K562 (cell line): ENCODE results near the gene LARP4B. TPM values are rescaled to one million over a fixed set of nuclear protein-coding genes. Genes with fewer than 3 reads are reported as not detected.

ENCODE experiments used
- ATAC-seq: fragments of 200-7000 bp; cut with Tn5 transposase; 3 replicates; pipeline ENCODE4 v1.9.1; 2020; ENCODE audit warnings: moderate library complexity
- BruUV-seq: library from RNA; stranded (reverse); fragments of 400-500 nt; replicated peaks from 2 replicates; lab custom pipeline; 2021; lab: Mats Ljungman, UMichigan
- CTCF ChIA-PET: fragments of 300-600 bp; formaldehyde crosslinking; extraction: SDS; loops from one replicate; lab custom pipeline; 2021; ENCODE audit warnings: low intra/inter-chr PET ratio; lab: Yijun Ruan, JAX
- POLR2A ChIA-PET: fragments of 300-600, 350-650 bp; sonication (Branson Sonifier 250); formaldehyde crosslinking; extraction: SDS; loops from one replicate; lab custom pipeline; 2021; ENCODE audit warnings: antibody characterized with exemption, inconsistent platforms; lab: Yijun Ruan, JAX
- DNase-seq, 4 experiments: peaks; one replicate each; pipeline versions ENCODE4 v3.0.0 to v3.0.0-alpha.2; 2011 to 2018; ENCODE audit warnings: low spot score in 3 of 4, mixed read lengths in 3 of 4; ENCODE audit errors: extremely low read depth in 1 of 4
- FAIRE-seq: peaks from 2 replicates; lab custom pipeline; 2011; peaks lifted over from hg19 to GRCh38; lab: Jason Lieb, UNC
- H2AFZ ChIP-seq: 2 replicates; pipeline ENCODE4 v1.6.0; 2011; ENCODE audit warnings: low read depth, low read length, control low read depth, inconsistent platforms
- H3K27ac ChIP-seq: fragments of 200-600 bp; 3 replicates; pipeline ENCODE4 v1.8.0; 2011; ENCODE audit warnings: low read depth, mild to moderate bottlenecking, control low read depth, inconsistent platforms, low read length, moderate library complexity, mixed read lengths; ENCODE audit errors: extremely low read depth
- H3K27me3 ChIP-seq, 2 experiments: fragments of 300-600 bp in 1 of 2; 2 replicates in 1 of 2; 3 replicates in 1 of 2; pipeline versions ENCODE4 v1.6.0 to v1.8.0; 2011; ENCODE audit warnings: inconsistent platforms in 2 of 2, low read length in 2 of 2, mild to moderate bottlenecking in 1 of 2, mixed read lengths in 1 of 2, moderate library complexity in 1 of 2; ENCODE audit not compliant: control insufficient read depth in 2 of 2, insufficient read depth in 2 of 2
- H3K36me3 ChIP-seq: fragments of 300-600 bp; 3 replicates; pipeline ENCODE4 v1.8.0; 2011; ENCODE audit warnings: mild to moderate bottlenecking, low read length, inconsistent platforms; ENCODE audit not compliant: control insufficient read depth, insufficient read depth
- H3K4me1 ChIP-seq, 2 experiments: fragments of 200-600 bp in 1 of 2; replicated peaks in 1 of 2; 2 replicates in 1 of 2; 3 replicates in 1 of 2; pipeline versions ENCODE4 v1.5.1 to v1.8.0; 2011; ENCODE audit warnings: inconsistent platforms in 2 of 2, low read length in 2 of 2, mild to moderate bottlenecking in 1 of 2, mixed read lengths in 1 of 2, moderate library complexity in 1 of 2; ENCODE audit not compliant: control insufficient read depth in 2 of 2, insufficient read depth in 2 of 2
- H3K4me2 ChIP-seq: 2 replicates; pipeline ENCODE4 v1.6.1; 2011; ENCODE audit warnings: low read length, control low read depth, inconsistent platforms, mixed read lengths; ENCODE audit not compliant: insufficient read depth
- H3K4me3 ChIP-seq: fragments of 200-600 bp; sonication (generic), shearing (Covaris generic); 2 replicates; pipeline ENCODE4 v1.5.1; 2016; ENCODE audit warnings: control low read depth, inconsistent platforms
- H3K79me2 ChIP-seq: fragments of 200-600 bp; 3 replicates; pipeline ENCODE4 v1.8.0; 2011; ENCODE audit warnings: low read length, inconsistent platforms; ENCODE audit not compliant: control insufficient read depth, insufficient read depth
- H3K9ac ChIP-seq, 2 experiments: 2 replicates each; pipeline versions ENCODE4 v1.6.0 to v1.6.1; 2011; ENCODE audit warnings: low read depth in 2 of 2, low read length in 2 of 2, control low read depth in 1 of 2, inconsistent platforms in 1 of 2, mild to moderate bottlenecking in 1 of 2, mixed read lengths in 1 of 2; ENCODE audit not compliant: insufficient read depth in 1 of 2
- H3K9me1 ChIP-seq: one replicate; pipeline ENCODE4 v1.6.0; 2011; ENCODE audit warnings: inconsistent platforms, mild to moderate bottlenecking, low read length, moderate library complexity; ENCODE audit not compliant: control insufficient read depth, insufficient read depth
- H3K9me3 ChIP-seq: replicated peaks from 2 replicates; pipeline ENCODE4 v1.5.1; 2011; ENCODE audit warnings: low read depth, low read length, inconsistent platforms; ENCODE audit not compliant: control insufficient read depth, insufficient read depth
- H4K20me1 ChIP-seq: replicated peaks from 2 replicates; pipeline ENCODE4 v1.6.1; 2011; ENCODE audit warnings: low read length, inconsistent platforms, mixed read lengths; ENCODE audit not compliant: control insufficient read depth, insufficient read depth
- CHCHD3 ChIP-seq: fragments of 250-450 bp; sonication (Bioruptor Pico); IDR thresholded peaks from 2 replicates; pipeline ENCODE4 v2.1.2; 2022; ENCODE audit warnings: mild to moderate bottlenecking
- CTBP1 ChIP-seq: fragments of 450-650 bp; IDR thresholded peaks from 2 replicates; pipeline ENCODE4 v1.6.1; 2016; ENCODE audit warnings: borderline replicate concordance
- CUX1 ChIP-seq: fragments of 200-800 bp; sonication (Bioruptor generic); IDR thresholded peaks from 2 replicates; pipeline ENCODE4 v1.6.1; 2016; ENCODE audit warnings: missing genetic modification characterization, missing compliant biosample characterization
- GTF2F1 ChIP-seq: IDR thresholded peaks from 2 replicates; pipeline ENCODE4 v1.6.1; 2011; ENCODE audit warnings: low read depth, low read length, improper control_type of control experiment
- PPARD ChIP-seq: fragments of 250-450 bp; sonication (Bioruptor Pico); IDR thresholded peaks from 2 replicates; pipeline ENCODE4 v1.8.0; 2022; ENCODE audit warnings: inconsistent platforms, mild to moderate bottlenecking, moderate library complexity
- RBM25 ChIP-seq: fragments of 200-400 bp; formaldehyde crosslinking; IDR thresholded peaks from 2 replicates; pipeline ENCODE4 v1.6.1; 2018; ENCODE audit warnings: low read length, low read depth, moderate library complexity; ENCODE audit not compliant: severe bottlenecking
- STAT5A ChIP-seq: IDR thresholded peaks from 2 replicates; pipeline ENCODE4 v1.6.1; 2012; ENCODE audit warnings: low read length, inconsistent platforms, borderline replicate concordance
- ZNF23 ChIP-seq: fragments of 250-450 bp; sonication (Bioruptor Pico); IDR thresholded peaks from 2 replicates; pipeline ENCODE4 v1.4.0; 2020; ENCODE audit warnings: mild to moderate bottlenecking
- ZNF232 ChIP-seq: sonication (generic); formaldehyde crosslinking; IDR thresholded peaks from 2 replicates; pipeline ENCODE4 v1.8.0; 2022; ENCODE audit warnings: mild to moderate bottlenecking, missing genetic modification reagents
- WGBS: fragments of 100-300 bp; shearing (Covaris generic); methylation state at CpG from one replicate; pipeline ENCODE4 v1.1.6; 2016; ENCODE audit warnings: low coverage, mixed read lengths; ENCODE audit not compliant: insufficient coverage; ENCODE audit errors: missing lambda C conversion rate; 5-methylcytosine and 5-hydroxymethylcytosine counted together
- in situ Hi-C: fragments of 300-500 bp; cut with MboI; formaldehyde crosslinking; loops from 4 replicates; pipeline ENCODE4 v1.15.0; 2018; ENCODE audit warnings: inconsistent platforms, mixed read lengths
- intact Hi-C: fragments of 100-400 bp; cut with micrococcal nuclease; formaldehyde crosslinking; loops from 2 replicates; pipeline ENCODE4 v1.14.2; 2022
- polyA plus RNA-seq, 8 experiments: library from polyadenylated mRNA; depleted of rRNA in 4 of 8; stranded (reverse) in 5 of 8; unstranded in 3 of 8; fragments of >200 nt; fragmentation: Nextera tagmentation in 2 of 8; fragmentation: Illumina TruSeq in 1 of 8; extraction: Ambion mirVana in 2 of 8; extraction: Trizol in 1 of 8; gene quantifications; 2 replicates each; pipeline versions ENCODE4 v1.2.1 to v1.2.3, GENCODE V29; 2011 to 2014; ENCODE audit warnings: inconsistent platforms in 1 of 8, missing spikeins in 1 of 8
- total RNA-seq, 7 experiments: library from RNA; depleted of rRNA in 6 of 7; stranded (reverse); fragments of >200 nt in 6 of 7; fragmentation: Illumina TruSeq in 2 of 7; extraction: Trizol in 2 of 7; gene quantifications; 2 replicates each; pipeline versions ENCODE4 v1.2.1 to v1.2.3, GENCODE V29; 2011 to 2021; ENCODE audit warnings: low replicate concordance in 1 of 7
- TF ChIP-seq, protein P1 (sequence below): fragments of 250-450 bp; sonication (Bioruptor Pico); IDR thresholded peaks from 2 replicates; pipeline ENCODE4 v1.4.0; 2020; ENCODE audit warnings: borderline replicate concordance
- TF ChIP-seq, protein P2 (sequence below): IDR thresholded peaks from 2 replicates; pipeline ENCODE4 v1.6.1; 2012; ENCODE audit warnings: low read depth, low read length, improper control_type of control experiment, borderline replicate concordance
- TF ChIP-seq, protein P3 (sequence below): IDR thresholded peaks from 2 replicates; pipeline ENCODE4 v1.6.1; 2016; ENCODE audit warnings: missing genetic modification characterization, missing compliant biosample characterization

The LARP4B gene
- total and polyA plus RNA-seq, 9 of the 15 experiments (the other 6 are each of a cell fraction or from before 2014, with no cell fraction given) = 11.8 to 130 (median 42.6) TPM

GRCh38 chr10:816958-817357, 114.5 kb downstream of the LARP4B start:
- no peak for ATAC-seq
- TF ChIP-seq CHCHD3 = no peak
- TF ChIP-seq PPARD = no peak
- TF ChIP-seq, protein P1, sequence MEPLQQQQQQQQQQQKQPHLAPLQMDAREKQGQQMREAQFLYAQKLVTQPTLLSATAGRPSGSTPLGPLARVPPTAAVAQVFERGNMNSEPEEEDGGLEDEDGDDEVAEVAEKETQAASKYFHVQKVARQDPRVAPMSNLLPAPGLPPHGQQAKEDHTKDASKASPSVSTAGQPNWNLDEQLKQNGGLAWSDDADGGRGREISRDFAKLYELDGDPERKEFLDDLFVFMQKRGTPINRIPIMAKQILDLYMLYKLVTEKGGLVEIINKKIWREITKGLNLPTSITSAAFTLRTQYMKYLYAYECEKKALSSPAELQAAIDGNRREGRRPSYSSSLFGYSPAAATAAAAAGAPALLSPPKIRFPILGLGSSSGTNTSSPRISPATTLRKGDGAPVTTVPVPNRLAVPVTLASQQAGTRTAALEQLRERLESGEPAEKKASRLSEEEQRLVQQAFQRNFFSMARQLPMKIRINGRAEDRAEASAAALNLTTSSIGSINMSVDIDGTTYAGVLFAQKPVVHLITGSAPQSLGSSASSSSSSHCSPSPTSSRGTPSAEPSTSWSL (CRISPR knock-in tag) = no peak
- TF ChIP-seq, protein P2, sequence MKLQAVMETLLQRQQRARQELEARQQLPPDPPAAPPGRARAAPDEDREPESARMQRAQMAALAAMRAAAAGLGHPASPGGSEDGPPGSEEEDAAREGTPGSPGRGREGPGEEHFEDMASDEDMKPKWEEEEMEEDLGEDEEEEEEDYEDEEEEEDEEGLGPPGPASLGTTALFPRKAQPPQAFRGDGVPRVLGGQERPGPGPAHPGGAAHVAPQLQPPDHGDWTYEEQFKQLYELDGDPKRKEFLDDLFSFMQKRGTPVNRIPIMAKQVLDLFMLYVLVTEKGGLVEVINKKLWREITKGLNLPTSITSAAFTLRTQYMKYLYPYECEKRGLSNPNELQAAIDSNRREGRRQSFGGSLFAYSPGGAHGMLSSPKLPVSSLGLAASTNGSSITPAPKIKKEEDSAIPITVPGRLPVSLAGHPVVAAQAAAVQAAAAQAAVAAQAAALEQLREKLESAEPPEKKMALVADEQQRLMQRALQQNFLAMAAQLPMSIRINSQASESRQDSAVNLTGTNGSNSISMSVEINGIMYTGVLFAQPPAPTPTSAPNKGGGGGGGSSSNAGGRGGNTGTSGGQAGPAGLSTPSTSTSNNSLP = no peak
- TF ChIP-seq GTF2F1 = no peak
- no peak for TF ChIP-seq STAT5A
- TF ChIP-seq ZNF232 = no peak
- TF ChIP-seq, protein P3, sequence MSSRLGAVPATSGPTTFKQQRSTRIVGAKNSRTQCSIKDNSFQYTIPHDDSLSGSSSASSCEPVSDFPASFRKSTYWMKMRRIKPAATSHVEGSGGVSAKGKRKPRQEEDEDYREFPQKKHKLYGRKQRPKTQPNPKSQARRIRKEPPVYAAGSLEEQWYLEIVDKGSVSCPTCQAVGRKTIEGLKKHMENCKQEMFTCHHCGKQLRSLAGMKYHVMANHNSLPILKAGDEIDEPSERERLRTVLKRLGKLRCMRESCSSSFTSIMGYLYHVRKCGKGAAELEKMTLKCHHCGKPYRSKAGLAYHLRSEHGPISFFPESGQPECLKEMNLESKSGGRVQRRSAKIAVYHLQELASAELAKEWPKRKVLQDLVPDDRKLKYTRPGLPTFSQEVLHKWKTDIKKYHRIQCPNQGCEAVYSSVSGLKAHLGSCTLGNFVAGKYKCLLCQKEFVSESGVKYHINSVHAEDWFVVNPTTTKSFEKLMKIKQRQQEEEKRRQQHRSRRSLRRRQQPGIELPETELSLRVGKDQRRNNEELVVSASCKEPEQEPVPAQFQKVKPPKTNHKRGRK (tag) = no peak
- no peak for TF ChIP-seq CTBP1
- no peak for TF ChIP-seq RBM25
- TF ChIP-seq ZNF23 (CRISPR knock-in tag) = no peak
- no peak for TF ChIP-seq CUX1 (CRISPR knock-in tag)

More at GRCh38 chr10:816958-817357, 114.5 kb downstream of the LARP4B start:
- WGBS = 95% methylated on average over 10 of the region's 10 CpGs
- Histone ChIP-seq H3K9me3 (no peaks in the 10 kb centered on the region), H3K4me1 (no peaks in the 10 kb centered on the region; a peak in 1 of 5 replicates), H3K9ac (no peak overlapping the region), H3K27ac (no peak overlapping the region), H3K27me3 (no peaks in the 10 kb centered on the region), H3K9me1 (no peaks in the 10 kb centered on the region), H2AFZ (no peak overlapping the region), H3K4me2 (no peak overlapping the region), H4K20me1 (no peaks in the 10 kb centered on the region; the same call in 1 of the 2 replicates), H3K4me3 (no peak overlapping the region), H3K79me2 (no peaks in the 10 kb centered on the region), H3K36me3 (peaks cover 94% of the 10 kb centered on the region)
- FAIRE-seq (no peak), DNase-seq (no peak)
- BruUV-seq = no TSS peak
- intact Hi-C loops = no loop called here
- POLR2A ChIA-PET = no interaction called here
- in situ Hi-C loops = no loop called here
- CTCF ChIA-PET = no interaction called here
